Caco-2 (cell line): ENCODE results near the gene SUCLG1. TPM values are rescaled to one million over a fixed set of nuclear protein-coding genes. Genes with fewer than 3 reads are reported as not detected.

ENCODE experiments used
- BruUV-seq: library from RNA; stranded (reverse); fragments of 400-500 nt; replicated peaks from 2 replicates; lab custom pipeline; 2021; lab: Mats Ljungman, UMichigan
- CTCF ChIA-PET: fragments of 300-600 bp; sonication (Branson Sonifier 250); formaldehyde crosslinking; loops from one replicate; lab custom pipeline; 2022; ENCODE audit warnings: antibody characterized with exemption; lab: Charles Lee
- POLR2A ChIA-PET: fragments of 300-600 bp; sonication (Branson Sonifier 250); formaldehyde crosslinking; loops from one replicate; lab custom pipeline; 2022; ENCODE audit warnings: antibody characterized with exemption; lab: Charles Lee
- DNase-seq, 2 experiments: peaks; one replicate each; pipeline versions ENCODE4 v3.0.0 to v3.0.0-alpha.2; 2020 to 2022
- H3K27me3 ChIP-seq: replicated peaks from 2 replicates; pipeline ENCODE4 v1.6.0; 2011; ENCODE audit warnings: low read length; ENCODE audit not compliant: control insufficient read depth, insufficient read depth
- H3K36me3 ChIP-seq: 2 replicates; pipeline ENCODE4 v1.5.1; 2011; ENCODE audit warnings: low read length; ENCODE audit not compliant: control insufficient read depth, insufficient read depth
- H3K4me1 ChIP-seq: fragments of 250-450 bp; sonication (Bioruptor Pico); 2 replicates; pipeline ENCODE4 v1.5.1; 2020; ENCODE audit warnings: mild to moderate bottlenecking
- H3K4me3 ChIP-seq: 2 replicates; pipeline ENCODE4 v1.5.1; 2011; ENCODE audit warnings: low read depth, mild to moderate bottlenecking, control low read depth, low read length
- H3K9me3 ChIP-seq: fragments of 250-450 bp; sonication (Bioruptor Pico); 2 replicates; pipeline ENCODE4 v1.5.1; 2020; ENCODE audit warnings: mild to moderate bottlenecking, moderate library complexity
- H3K27ac Mint-ChIP-seq: one replicate; pipeline ENCODE4 v1.8.0; 2022; ENCODE audit warnings: mixed read lengths; ENCODE audit not compliant: unreplicated experiment
- H3K27me3 Mint-ChIP-seq: one replicate; pipeline ENCODE4 v1.8.0; 2022; ENCODE audit warnings: mixed read lengths; ENCODE audit not compliant: insufficient read depth, unreplicated experiment
- H3K36me3 Mint-ChIP-seq: one replicate; pipeline ENCODE4 v1.8.0; 2022; ENCODE audit warnings: mild to moderate bottlenecking, mixed read lengths; ENCODE audit not compliant: insufficient read depth, unreplicated experiment
- H3K4me1 Mint-ChIP-seq: one replicate; pipeline ENCODE4 v1.8.0; 2022; ENCODE audit warnings: low read depth, mixed read lengths; ENCODE audit not compliant: unreplicated experiment
- H3K4me3 Mint-ChIP-seq: one replicate; pipeline ENCODE4 v1.8.0; 2022; ENCODE audit warnings: mild to moderate bottlenecking, moderate library complexity, mixed read lengths; ENCODE audit not compliant: unreplicated experiment
- H3K9me3 Mint-ChIP-seq: one replicate; pipeline ENCODE4 v1.8.0; 2022; ENCODE audit warnings: mixed read lengths; ENCODE audit not compliant: unreplicated experiment
- intact Hi-C: fragments of 100-400 bp; cut with micrococcal nuclease; formaldehyde crosslinking; loops from one replicate; pipeline ENCODE4 v1.10.0; 2022; ENCODE audit not compliant: unreplicated experiment
- total RNA-seq: library from RNA; stranded (reverse); gene quantifications from 2 replicates; pipeline ENCODE4 v1.2.3, GENCODE V29; 2022
- TF ChIP-seq, protein P1 (sequence below), 2 experiments: fragments of 200-600 bp in 1 of 2; IDR thresholded peaks; 1 replicate in 1 of 2; 2 replicates in 1 of 2; pipeline versions ENCODE4 v1.5.1 to v1.8.0; 2011 to 2022; ENCODE audit warnings: antibody characterized with exemption in 1 of 2, control low read depth in 1 of 2, inconsistent platforms in 1 of 2, low read depth in 1 of 2, low read length in 1 of 2, mild to moderate bottlenecking in 1 of 2, moderate library complexity in 1 of 2; ENCODE audit not compliant: insufficient read depth in 1 of 2, severe bottlenecking in 1 of 2, unreplicated experiment in 1 of 2

Gene SUCLG1
- total RNA-seq, 1 experiment from 2014 or later, result 155 TPM

DNA sequence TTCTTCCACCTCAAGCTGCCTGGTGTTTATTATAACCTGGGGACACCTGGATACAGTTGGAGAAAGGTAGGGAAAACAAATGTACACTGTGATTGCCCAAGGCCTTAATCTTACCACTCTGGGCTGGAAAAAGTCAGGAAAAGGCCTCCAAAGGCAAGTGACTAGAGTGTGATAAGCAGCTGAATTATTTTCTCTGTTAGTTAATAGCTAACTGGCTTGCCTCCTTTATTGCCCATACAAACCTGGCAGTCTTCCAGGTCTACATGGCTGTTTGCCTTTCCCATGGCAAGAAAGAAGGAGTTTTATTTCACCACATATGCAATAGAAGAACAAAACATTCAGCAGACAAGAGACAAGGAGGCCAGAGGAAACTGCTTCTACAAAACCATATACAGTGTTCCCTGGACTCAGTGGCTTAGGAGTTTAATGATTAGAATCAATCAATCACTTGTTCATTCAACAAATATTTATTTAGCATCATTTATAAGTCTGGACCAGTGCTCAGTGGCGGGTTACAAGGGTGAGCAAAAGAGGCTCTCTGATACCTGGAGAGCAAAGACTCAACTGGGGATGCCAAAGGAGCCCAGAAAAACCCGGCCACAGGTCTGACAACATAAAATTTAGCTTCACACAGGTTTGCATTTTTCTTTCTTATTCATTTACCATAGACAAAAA, 27.5 kb upstream of the SUCLG1 start:
- Mint-ChIP-seq H3K9me3 (no peaks in the 10 kb centered on the region), H3K4me3 (peak overlapping the region; percentile 43), H3K36me3 (no peaks in the 10 kb centered on the region), H3K27ac (peak overlapping the region; percentile 86), H3K4me1 (peaks cover 16% of the 10 kb centered on the region), H3K27me3 (no peaks in the 10 kb centered on the region)
- Histone ChIP-seq H3K27me3 (no peaks in the 10 kb centered on the region), H3K9me3 (no peaks in the 10 kb centered on the region), H3K4me1 (peaks cover 27% of the 10 kb centered on the region), H3K4me3 (no peak overlapping the region), H3K36me3 (peaks cover 1% of the 10 kb centered on the region; the same call in 1 of the 2 replicates)
- BruUV-seq, result no TSS peak
- ChIA-PET CTCF (no interaction called here), POLR2A (interaction anchor here (1.0 kb wide), 1 partner anchor 27 kb away, joined by 5 read pairs; the partner anchor contains the start of gene SUCLG1)
- TF ChIP-seq, protein P1, sequence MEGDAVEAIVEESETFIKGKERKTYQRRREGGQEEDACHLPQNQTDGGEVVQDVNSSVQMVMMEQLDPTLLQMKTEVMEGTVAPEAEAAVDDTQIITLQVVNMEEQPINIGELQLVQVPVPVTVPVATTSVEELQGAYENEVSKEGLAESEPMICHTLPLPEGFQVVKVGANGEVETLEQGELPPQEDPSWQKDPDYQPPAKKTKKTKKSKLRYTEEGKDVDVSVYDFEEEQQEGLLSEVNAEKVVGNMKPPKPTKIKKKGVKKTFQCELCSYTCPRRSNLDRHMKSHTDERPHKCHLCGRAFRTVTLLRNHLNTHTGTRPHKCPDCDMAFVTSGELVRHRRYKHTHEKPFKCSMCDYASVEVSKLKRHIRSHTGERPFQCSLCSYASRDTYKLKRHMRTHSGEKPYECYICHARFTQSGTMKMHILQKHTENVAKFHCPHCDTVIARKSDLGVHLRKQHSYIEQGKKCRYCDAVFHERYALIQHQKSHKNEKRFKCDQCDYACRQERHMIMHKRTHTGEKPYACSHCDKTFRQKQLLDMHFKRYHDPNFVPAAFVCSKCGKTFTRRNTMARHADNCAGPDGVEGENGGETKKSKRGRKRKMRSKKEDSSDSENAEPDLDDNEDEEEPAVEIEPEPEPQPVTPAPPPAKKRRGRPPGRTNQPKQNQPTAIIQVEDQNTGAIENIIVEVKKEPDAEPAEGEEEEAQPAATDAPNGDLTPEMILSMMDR (IDR thresholded peaks at IDR 0.05; ENCODE audit: insufficient read depth in 1 of 2, low read depth in 1 of 2, low read length in 1 of 2, severe bottlenecking in 1 of 2, unreplicated experiment in 1 of 2), result no peak
- DNase-seq, result peak; percentile 61 to 83
- intact Hi-C loops, result loop anchor here (1.0 kb wide), 1 partner anchor 29 kb away; no protein-coding TSS in a partner anchor

DNA sequence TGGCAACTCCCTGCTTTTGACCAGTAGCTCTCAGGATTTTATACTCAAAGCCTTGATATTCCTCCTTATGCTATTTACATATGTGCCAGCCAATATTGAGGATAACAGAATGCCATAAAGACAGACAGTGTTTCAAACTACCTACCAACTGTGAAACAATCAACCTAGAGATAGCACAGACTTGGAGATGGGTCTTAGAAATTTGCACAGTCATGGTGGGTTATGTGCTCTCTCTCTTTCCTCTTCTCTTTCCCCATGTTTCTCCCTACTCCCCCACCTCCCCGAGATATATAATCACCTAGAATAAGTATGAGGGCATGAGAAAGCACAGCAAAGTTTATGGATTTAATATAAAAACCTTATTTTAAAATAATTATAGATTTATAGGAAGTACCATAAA, 24.2 kb upstream of the SUCLG1 start:
- intact Hi-C loops, result no loop called here
- H3K27me3 ChIP-seq, result no peaks in the 10 kb centered on the region
- BruUV-seq, result no TSS peak
- POLR2A ChIA-PET, result no interaction called here
- peaks cover 27% of the 10 kb centered on the region for H3K4me1 ChIP-seq
- H3K27ac Mint-ChIP-seq, result no peak overlapping the region
- no peak overlapping the region for H3K4me3 Mint-ChIP-seq
- DNase-seq, result no peak
- CTCF ChIA-PET, result no interaction called here
- peaks cover 1% of the 10 kb centered on the region; the same call in 1 of the 2 replicates for H3K36me3 ChIP-seq
- no peaks in the 10 kb centered on the region for H3K36me3 Mint-ChIP-seq
- no peaks in the 10 kb centered on the region for H3K9me3 Mint-ChIP-seq
- no peaks in the 10 kb centered on the region for H3K9me3 ChIP-seq
- peaks cover 11% of the 10 kb centered on the region for H3K4me1 Mint-ChIP-seq
- H3K27me3 Mint-ChIP-seq, result no peaks in the 10 kb centered on the region
- H3K4me3 ChIP-seq, result no peak overlapping the region
- TF ChIP-seq, protein P1 (IDR thresholded peaks at IDR 0.05; ENCODE audit: insufficient read depth in 1 of 2, low read depth in 1 of 2, low read length in 1 of 2, severe bottlenecking in 1 of 2, unreplicated experiment in 1 of 2), result no peak

DNA sequence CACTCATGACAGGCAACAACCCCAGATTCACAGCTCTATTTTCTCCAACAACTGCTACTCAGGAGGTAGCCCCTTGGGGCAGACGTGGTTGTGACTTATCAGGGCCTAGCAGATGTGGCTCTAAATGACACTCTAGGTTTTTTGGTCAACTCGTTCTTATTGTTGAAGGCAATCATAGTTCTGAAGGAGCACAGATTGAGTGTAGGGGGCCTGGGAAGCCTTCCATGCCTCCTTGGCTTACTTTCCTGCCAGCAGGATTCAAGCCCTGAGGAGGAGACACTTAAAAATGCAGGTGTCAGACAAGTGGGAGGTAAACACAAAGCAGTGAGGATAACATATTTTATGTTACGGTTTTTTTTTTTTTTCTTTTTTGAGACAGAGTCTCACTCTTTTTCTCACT, 23.5 kb upstream of the SUCLG1 start:
- H3K36me3 Mint-ChIP-seq, result no peaks in the 10 kb centered on the region
- CTCF ChIA-PET, result no interaction called here
- Histone ChIP-seq H3K27me3 (no peaks in the 10 kb centered on the region), H3K36me3 (peaks cover 1% of the 10 kb centered on the region; the same call in 1 of the 2 replicates), H3K4me3 (no peak overlapping the region), H3K9me3 (no peaks in the 10 kb centered on the region), H3K4me1 (peaks cover 22% of the 10 kb centered on the region)
- H3K9me3 Mint-ChIP-seq, result peaks cover 2% of the 10 kb centered on the region
- no peaks in the 10 kb centered on the region for H3K27me3 Mint-ChIP-seq
- no TSS peak for BruUV-seq
- DNase-seq, result no peak
- peaks cover 10% of the 10 kb centered on the region for H3K4me1 Mint-ChIP-seq
- intact Hi-C loops, result no loop called here
- no peak overlapping the region for H3K4me3 Mint-ChIP-seq
- POLR2A ChIA-PET, result no interaction called here
- TF ChIP-seq, protein P1 (IDR thresholded peaks at IDR 0.05; ENCODE audit: insufficient read depth in 1 of 2, low read depth in 1 of 2, low read length in 1 of 2, severe bottlenecking in 1 of 2, unreplicated experiment in 1 of 2), result no peak
- no peak overlapping the region for H3K27ac Mint-ChIP-seq
